Measurements from ENCODE around the gene REPS2. TPM values are rescaled to one million over a fixed set of nuclear protein-coding genes. Genes with fewer than 3 reads are reported as not detected.
"Not testable (repeated sequence)": the region's sequence is repeated elsewhere in the genome, so short reads cannot be mapped to it uniquely, and the experiment has no call there.

Gene REPS2
- total RNA-seq, 1 experiment from 2014 or later = 1.4 TPM

DNA sequence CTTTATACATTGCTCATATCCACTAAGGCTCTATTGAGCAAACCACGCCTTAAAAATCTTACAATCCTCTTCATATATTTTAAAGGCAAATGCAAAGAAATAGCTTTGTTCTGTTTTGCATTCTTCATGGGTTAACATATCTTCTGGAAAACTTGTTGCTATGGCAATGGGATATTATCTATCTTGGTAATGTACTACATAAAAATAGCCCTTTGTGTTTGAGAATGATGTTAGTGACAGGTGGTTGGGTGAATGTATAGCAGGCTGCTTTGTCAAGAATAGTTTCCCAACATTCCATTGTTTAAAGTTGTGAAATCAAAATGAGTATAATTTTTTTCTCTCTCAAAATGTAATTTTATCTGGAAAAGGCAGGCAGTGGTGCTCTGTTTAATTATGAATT is 16.8 kb downstream of the REPS2 start:
- no peak for DNase-seq (ENCODE audit: low spot score)

DNA sequence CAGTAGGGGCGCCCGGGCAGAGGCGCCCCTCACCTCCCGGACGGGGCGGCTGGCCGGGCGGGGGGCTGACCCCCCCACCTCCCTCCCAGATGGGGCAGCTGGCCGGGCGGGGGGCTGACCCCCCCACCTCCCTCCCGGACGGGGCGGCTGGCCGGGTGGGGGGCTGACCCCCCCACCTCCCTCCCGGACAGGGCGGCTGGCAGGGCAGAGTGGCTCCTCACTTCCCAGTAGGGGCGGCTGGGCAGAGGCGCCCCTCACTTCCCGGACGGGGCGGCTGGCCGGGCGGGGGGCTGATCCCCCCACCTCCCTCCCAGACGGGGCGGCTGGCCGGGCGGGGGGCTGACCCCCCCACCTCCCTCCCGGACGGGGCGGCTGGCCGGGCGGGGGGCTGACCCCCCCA is 18.5 kb downstream of the REPS2 start:
- DNase-seq (ENCODE audit: low spot score) = not testable (repeated sequence)

DNA sequence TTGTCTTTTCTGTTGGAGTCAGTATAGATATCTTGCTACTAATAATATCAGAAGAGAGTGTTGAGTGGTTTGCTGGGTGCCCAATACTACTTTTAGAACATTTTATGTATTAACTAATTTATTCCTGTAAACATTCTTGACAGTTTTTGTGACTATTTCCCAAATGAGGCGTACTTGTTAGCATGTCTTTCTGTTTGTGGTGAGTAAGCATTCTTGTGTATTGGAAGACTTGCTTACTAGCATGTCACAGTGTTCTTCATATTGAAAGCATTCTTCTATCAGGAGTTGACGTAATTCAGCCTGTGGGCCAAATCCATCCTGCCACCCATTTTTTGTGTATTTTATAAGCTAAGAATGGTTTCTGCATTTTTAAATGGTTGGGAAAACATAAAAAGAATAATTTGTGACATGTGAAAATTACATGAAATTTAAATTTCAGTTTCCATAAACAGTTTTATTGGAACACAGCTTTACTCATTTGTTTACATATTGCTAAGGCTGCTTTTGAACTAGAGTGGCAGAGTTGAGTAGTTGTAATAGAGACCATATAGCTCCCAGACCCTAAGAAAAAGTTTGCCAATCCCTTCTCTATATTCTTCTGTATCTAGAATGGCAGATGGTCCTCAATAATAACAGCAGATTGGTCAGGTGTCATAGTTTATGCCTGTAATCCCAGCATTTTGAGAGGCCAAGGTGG is 20.4 kb downstream of the REPS2 start:
- no peak for DNase-seq (ENCODE audit: low spot score)

GRCh38 chrX:16968753-16969152 is 22.3 kb downstream of the REPS2 start:
- DNase-seq (ENCODE audit: low spot score) = not testable (repeated sequence)

GRCh38 chrX:16970977-16971376 is 24.5 kb downstream of the REPS2 start:
- DNase-seq (ENCODE audit: low spot score) = peak; percentile 74

- no peak for DNase-seq (ENCODE audit: low spot score)
These were observed 25.2 kb downstream of the REPS2 start for GRCh38 chrX:16971694-16972093.

GRCh38 chrX:16975233-16975632 is 28.8 kb downstream of the REPS2 start:
- no peak for DNase-seq (ENCODE audit: low spot score)

DNA sequence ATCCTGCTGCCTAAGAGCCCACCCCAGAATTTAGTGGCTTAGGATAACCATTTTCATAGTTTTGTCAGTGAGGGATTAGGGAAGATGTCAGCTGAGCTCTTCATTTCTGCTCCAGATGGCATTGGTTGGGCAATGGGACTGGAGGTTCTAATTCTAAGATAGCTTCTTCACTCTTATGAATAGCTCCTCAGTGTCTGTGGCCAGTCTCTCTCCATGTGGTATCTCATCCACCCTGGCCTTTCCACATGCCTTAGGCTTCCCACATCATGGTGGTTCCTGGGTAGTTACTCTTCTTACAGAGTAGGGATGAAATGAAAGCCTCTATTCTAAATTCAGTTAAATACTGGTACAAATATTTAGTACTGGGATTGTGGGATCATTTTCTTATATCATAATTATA is 31.3 kb downstream of the REPS2 start:
- no peak for DNase-seq (ENCODE audit: low spot score)

DNA sequence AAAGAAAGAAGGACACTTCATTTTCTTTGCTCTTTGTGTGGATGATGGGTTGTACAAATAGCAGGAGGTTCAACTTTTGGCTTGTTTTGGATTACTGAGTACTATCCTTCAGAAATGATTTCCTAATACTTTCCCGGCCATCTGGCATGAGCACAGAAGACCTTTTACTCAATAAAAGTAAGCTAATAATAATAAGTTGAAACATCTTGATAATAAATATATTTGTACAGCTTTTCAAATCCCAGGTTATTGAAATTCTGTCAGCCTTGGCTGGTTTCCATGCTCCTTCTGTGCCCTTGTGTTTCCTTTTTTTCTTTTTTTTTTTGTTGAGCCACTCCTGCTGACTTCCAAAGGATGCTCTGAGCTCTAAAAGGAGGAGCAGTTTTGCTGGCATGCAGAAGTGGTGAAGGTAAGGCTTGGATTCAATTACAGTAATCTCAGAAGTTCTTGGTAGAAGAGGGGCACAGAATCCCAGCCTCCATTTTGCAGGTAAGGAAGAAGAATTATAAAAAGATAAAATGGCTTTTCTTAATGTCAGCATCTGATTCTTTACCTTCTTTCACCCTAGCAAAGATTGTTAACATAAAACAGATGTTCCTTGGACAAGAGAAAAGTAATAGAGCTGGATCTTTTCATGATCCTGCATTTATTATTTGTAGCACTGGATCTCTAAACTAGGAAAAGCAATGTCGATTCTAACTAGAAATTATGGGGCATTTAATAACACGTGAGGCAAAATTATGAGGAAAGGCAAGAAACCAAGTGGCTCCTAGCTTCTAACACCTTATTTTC is 31.9 kb downstream of the REPS2 start:
- no peak for DNase-seq (ENCODE audit: low spot score)

DNA sequence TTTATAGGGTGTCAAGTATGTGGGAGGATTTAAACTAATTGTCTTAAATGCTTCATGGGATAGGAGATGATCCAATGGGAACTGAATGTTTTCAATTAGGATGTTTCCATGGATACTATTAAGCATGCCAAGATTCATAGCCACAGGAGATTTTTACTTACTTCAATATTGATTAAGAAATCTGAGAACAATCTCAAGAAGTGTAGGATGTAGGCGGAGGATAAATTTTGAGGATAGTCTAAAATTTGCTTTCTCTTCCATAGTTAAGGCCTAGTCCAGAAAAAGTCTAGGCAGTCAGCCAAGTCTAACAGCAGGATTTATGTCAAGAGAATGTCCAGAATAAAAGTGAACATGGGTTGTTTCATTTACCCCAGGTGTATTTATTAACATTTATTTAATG is 32.8 kb downstream of the REPS2 start:
- DNase-seq (ENCODE audit: low spot score) = no peak

DNA sequence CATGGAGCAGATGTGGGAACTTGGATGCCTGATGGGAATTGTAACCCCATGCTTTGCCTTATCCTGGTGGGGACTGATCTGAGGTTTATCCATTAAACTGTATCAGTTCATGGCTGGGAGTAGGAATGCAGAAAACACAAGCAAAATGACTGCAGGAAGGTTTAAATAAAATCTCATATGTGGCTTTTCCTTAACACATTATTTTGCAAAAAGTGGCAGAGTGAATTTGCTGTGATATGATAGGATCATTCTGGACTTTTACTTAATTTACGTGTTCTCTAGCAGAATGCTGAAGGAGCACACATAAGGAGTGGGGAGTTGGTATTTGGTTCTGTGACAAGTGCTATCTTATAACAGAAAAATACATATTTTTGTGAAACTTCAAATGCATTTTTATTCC is 34.8 kb downstream of the REPS2 start:
- DNase-seq (ENCODE audit: low spot score) = no peak

DNA sequence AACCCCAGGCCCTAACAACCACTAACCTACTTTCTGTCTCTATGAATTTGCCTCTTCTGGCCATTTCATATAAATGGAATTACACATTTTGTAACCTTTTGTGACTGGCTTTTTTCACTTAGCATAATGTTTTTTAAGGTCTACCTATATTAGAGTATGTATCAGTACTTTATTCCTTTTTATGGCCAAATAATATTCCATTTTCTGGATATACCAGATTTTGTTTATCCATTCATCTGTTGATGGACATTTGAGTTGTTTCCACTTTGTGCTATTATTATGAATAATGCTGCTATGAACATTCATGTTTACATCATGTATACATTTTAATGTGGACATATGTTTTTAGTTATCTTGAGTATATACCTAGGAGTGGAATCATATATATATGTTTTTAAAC is 35.5 kb downstream of the REPS2 start:
- DNase-seq (ENCODE audit: low spot score) = no peak

- DNase-seq (ENCODE audit: low spot score) = no peak
These were observed 36.6 kb downstream of the REPS2 start for GRCh38 chrX:16983051-16983450.

DNA sequence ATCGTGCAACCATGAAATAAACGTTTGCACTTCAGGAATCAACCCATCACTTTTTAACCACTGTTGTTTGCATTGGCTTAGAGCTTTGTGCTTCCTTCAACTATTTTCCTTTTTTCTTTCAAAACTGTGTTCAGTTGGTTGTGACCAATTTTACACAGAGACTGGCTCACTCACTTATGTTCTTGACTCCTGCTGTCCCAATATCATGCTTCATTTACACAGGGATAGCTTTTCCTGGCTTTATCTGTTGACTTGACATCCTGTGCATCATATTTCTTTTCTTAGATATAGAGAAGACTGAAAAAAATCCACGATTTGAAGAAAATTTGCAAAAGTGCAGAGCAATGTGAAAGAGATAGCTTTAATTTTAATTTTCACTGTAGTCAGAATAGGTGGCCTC is 38.8 kb downstream of the REPS2 start:
- no peak for DNase-seq (ENCODE audit: low spot score)

GRCh38 chrX:16986169-16986568 is 39.7 kb downstream of the REPS2 start:
- no peak for DNase-seq (ENCODE audit: low spot score)

DNA sequence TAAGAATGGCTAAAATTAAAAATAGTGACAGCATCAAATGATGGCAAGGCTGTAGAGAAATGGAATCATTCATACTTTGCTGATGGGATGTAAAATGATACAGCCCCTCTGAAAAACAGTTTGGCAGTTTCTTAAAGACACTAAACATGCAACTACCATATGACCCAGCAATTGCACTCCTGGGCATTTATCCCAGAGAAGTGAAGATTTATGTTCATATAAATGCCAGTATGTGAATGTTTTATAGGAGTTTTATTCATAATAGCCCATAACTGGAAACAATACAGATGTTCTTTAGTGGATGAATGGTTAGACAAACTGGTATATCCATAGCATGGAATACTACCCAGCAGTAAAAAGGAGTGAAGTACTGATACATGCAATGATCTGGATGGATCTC is 43.3 kb downstream of the REPS2 start:
- DNase-seq (ENCODE audit: low spot score) = no peak

- DNase-seq (ENCODE audit: low spot score) = no peak
These were observed 44.4 kb downstream of the REPS2 start for GRCh38 chrX:16990839-16991238.

DNA sequence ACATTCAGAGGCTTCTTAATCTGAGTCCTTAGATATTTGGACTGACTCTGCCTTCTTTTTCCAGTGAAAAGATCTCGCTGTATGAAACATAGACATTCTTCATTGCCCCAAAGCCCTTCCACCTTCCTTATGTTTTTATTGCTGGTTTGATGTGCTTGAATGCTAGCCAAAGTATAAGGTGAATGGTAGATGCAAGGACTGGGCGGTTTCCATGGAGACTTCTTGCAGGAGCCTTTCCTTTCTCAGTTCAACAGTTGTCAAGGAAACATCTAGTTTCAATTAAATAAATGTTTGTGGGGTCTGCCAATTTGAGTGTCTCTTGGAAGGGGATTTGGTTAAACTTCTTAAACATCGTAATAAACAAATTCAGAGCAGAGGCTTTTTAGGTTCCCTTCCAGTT is 46.0 kb downstream of the REPS2 start:
- DNase-seq (ENCODE audit: low spot score) = no peak

DNA sequence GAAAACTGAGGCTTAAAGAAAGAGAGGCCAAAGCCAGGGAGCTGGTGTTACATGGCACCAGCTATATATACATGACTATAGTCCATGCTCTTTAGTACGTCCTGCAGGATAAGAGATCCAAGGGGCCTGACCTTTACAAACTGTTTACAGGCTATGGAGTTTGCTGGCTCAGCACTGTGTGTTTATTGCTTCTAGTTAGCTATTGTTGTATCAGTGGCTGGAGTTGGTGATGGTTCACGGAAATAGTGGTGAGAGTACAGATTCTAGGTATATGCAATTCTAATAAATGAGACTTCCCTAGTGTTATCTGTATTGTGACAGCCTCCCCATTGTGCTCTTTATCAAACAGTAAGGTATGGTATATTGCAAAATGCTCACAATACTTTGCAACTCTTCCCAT is 46.5 kb downstream of the REPS2 start:
- no peak for DNase-seq (ENCODE audit: low spot score)

GRCh38 chrX:16993791-16994318 is 47.4 kb downstream of the REPS2 start:
- DNase-seq (ENCODE audit: low spot score) = no peak

GRCh38 chrX:16994736-16995135 is 48.3 kb downstream of the REPS2 start:
- DNase-seq (ENCODE audit: low spot score) = no peak

GRCh38 chrX:16997313-16997712 is 50.9 kb downstream of the REPS2 start:
- no peak for DNase-seq (ENCODE audit: low spot score)

DNA sequence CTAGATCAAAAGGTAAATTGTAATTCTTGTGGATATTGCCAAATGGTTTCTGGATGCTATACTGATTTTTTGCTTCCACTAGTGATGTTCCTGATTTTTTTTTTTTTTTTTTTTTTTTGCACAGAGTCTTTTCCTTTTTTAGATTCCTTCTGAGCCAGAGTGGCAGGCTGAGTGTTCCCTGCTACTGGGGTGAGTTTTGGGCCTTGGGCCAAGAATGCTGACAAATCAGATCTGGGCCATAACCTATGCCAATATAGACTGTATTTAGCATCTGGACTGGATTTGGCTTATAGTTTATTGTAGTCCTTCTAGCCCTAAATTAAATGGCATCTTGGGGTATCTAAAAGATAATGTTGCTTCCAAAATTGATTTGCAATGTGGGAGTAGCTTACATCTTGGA is 52.8 kb downstream of the REPS2 start:
- peak; percentile 28 for DNase-seq (ENCODE audit: low spot score)

Data from A172 (cell line).